ENCODE measurements around the gene GRPEL2.

- TF ChIP-seq EZH2 (IDR thresholded peaks at IDR 0.05; ENCODE audit: borderline replicate concordance, low read depth, low read length, severe bottlenecking) = no peak
- TF ChIP-seq, protein P1, sequence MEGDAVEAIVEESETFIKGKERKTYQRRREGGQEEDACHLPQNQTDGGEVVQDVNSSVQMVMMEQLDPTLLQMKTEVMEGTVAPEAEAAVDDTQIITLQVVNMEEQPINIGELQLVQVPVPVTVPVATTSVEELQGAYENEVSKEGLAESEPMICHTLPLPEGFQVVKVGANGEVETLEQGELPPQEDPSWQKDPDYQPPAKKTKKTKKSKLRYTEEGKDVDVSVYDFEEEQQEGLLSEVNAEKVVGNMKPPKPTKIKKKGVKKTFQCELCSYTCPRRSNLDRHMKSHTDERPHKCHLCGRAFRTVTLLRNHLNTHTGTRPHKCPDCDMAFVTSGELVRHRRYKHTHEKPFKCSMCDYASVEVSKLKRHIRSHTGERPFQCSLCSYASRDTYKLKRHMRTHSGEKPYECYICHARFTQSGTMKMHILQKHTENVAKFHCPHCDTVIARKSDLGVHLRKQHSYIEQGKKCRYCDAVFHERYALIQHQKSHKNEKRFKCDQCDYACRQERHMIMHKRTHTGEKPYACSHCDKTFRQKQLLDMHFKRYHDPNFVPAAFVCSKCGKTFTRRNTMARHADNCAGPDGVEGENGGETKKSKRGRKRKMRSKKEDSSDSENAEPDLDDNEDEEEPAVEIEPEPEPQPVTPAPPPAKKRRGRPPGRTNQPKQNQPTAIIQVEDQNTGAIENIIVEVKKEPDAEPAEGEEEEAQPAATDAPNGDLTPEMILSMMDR (IDR thresholded peaks at IDR 0.05; ENCODE audit: borderline replicate concordance, extremely low read depth, low read length, poor library complexity, severe bottlenecking) = no peak
Observed at GRCh38 chr5:149338364-149338763, 6.9 kb upstream of the GRPEL2 start.

Measured in DND-41 (cell line).